ENCODE measurements around the gene CHCHD6. TPM values are rescaled to one million over a fixed set of nuclear protein-coding genes. Genes with fewer than 3 reads are reported as not detected.
"Not testable (repeated sequence)": the region's sequence is repeated elsewhere in the genome, so short reads cannot be mapped to it uniquely, and the experiment has no call there.

CHCHD6 gene
- total and polyA plus RNA-seq, 2 donors (not counting 3 experiments of a cell fraction or from before 2014, with no cell fraction given), result 8.4 to 10.1 TPM

- H3K27me3 ChIP-seq (ENCODE audit: control insufficient read depth in 2 of 2, insufficient read depth in 2 of 2, low read length in 2 of 2), result no peaks in the 10 kb centered on the region
- no TSS peak for BruUV-seq (replicated peaks)
- H3K4me3 ChIP-seq (replicated peaks in 1 of 3; ENCODE audit: insufficient read depth in 1 of 3, low read depth in 1 of 3, low read length in 3 of 3), result no peak overlapping the region
- POLR2A ChIA-PET, result no interaction called here
- no peak overlapping the region for H3K9ac ChIP-seq (replicated peaks; ENCODE audit: extremely low read depth, insufficient read depth, low read length)
- no peaks in the 10 kb centered on the region for H4K20me1 ChIP-seq (replicated peaks; ENCODE audit: control insufficient read depth, extremely low read depth, insufficient read depth, low read length)
- H3K4me2 ChIP-seq (ENCODE audit: insufficient read depth, low read length), result no peak overlapping the region
- intact Hi-C loops (cut with micrococcal nuclease), result no loop called here
- H3K9me3 ChIP-seq (replicated peaks; ENCODE audit: control insufficient read depth, insufficient read depth, low read length), result no peaks in the 10 kb centered on the region
- no peak for DNase-seq (ENCODE audit: low read depth, low spot score)
- H3K36me3 ChIP-seq (ENCODE audit: control insufficient read depth in 2 of 2, extremely low read depth in 1 of 2, insufficient read depth in 2 of 2, low read length in 2 of 2), result no peaks in the 10 kb centered on the region
- TF ChIP-seq GATA2 (IDR thresholded peaks at IDR 0.05; ENCODE audit: insufficient read depth, insufficient read length, low read depth, low read length) (no peak), MAX (IDR thresholded peaks at IDR 0.05; ENCODE audit: insufficient read depth, insufficient read length) (no peak), EZH2 (IDR thresholded peaks at IDR 0.05; ENCODE audit: borderline replicate concordance, low read depth, low read length, severe bottlenecking) (no peak), FOS (IDR thresholded peaks at IDR 0.05; ENCODE audit: borderline replicate concordance, insufficient read depth, low read length) (no peak), POLR2AphosphoS5 (IDR thresholded peaks at IDR 0.05; ENCODE audit: insufficient read depth, low read depth, low read length) (no peak), CTCF (IDR thresholded peaks at IDR 0.05; ENCODE audit: extremely low read depth in 1 of 2, insufficient read depth in 1 of 2, low read depth in 1 of 2, low read length in 2 of 2) (no peak), POLR2A (IDR thresholded peaks at IDR 0.05; ENCODE audit: low read depth, low read length) (no peak)
- no peaks in the 10 kb centered on the region for H3K4me1 ChIP-seq (ENCODE audit: control insufficient read depth, extremely low read depth, insufficient read depth, low read length)
- H2AFZ ChIP-seq (ENCODE audit: low read depth, low read length), result no peak overlapping the region
- CTCF ChIA-PET, result no interaction called here
- H3K9me1 ChIP-seq (replicated peaks; ENCODE audit: control insufficient read depth, extremely low read depth, insufficient read depth, low read length), result no peaks in the 10 kb centered on the region
- FAIRE-seq, result no peak
- dilution Hi-C loops (cut with MboI; ENCODE audit: extremely low pct_ligation_motif_present, low sequenced_read_pairs), result no loop called here
- H3K27ac ChIP-seq (ENCODE audit: insufficient read depth, low read depth, low read length), result no peak overlapping the region
- no peaks in the 10 kb centered on the region for H3K79me2 ChIP-seq (ENCODE audit: control insufficient read depth, insufficient read depth, low read length)
Observed at GRCh38 chr3:126784254-126784653, 80.2 kb downstream of the CHCHD6 start.

GRCh38 chr3:126791320-126791719 is 87.3 kb downstream of the CHCHD6 start:
- POLR2A ChIA-PET; intact Hi-C loops (cut with micrococcal nuclease); H3K9ac ChIP-seq (replicated peaks; ENCODE audit: extremely low read depth, insufficient read depth, low read length); H3K4me3 ChIP-seq (replicated peaks in 1 of 3; ENCODE audit: insufficient read depth in 1 of 3, low read depth in 1 of 3, low read length in 3 of 3); H3K27ac ChIP-seq (ENCODE audit: insufficient read depth, low read depth, low read length); DNase-seq (ENCODE audit: low read depth, low spot score); H3K4me1 ChIP-seq (ENCODE audit: control insufficient read depth, extremely low read depth, insufficient read depth, low read length); H3K9me1 ChIP-seq (replicated peaks; ENCODE audit: control insufficient read depth, extremely low read depth, insufficient read depth, low read length); H3K9me3 ChIP-seq (replicated peaks; ENCODE audit: control insufficient read depth, insufficient read depth, low read length); H3K36me3 ChIP-seq (ENCODE audit: control insufficient read depth in 2 of 2, extremely low read depth in 1 of 2, insufficient read depth in 2 of 2, low read length in 2 of 2); CTCF ChIA-PET; H3K27me3 ChIP-seq (ENCODE audit: control insufficient read depth in 2 of 2, insufficient read depth in 2 of 2, low read length in 2 of 2); FAIRE-seq; BruUV-seq (replicated peaks); H4K20me1 ChIP-seq (replicated peaks; ENCODE audit: control insufficient read depth, extremely low read depth, insufficient read depth, low read length); H3K79me2 ChIP-seq (ENCODE audit: control insufficient read depth, insufficient read depth, low read length); H3K4me2 ChIP-seq (ENCODE audit: insufficient read depth, low read length); dilution Hi-C loops (cut with MboI; ENCODE audit: extremely low pct_ligation_motif_present, low sequenced_read_pairs); H2AFZ ChIP-seq (ENCODE audit: low read depth, low read length): not testable (repeated sequence)

All from endothelial cell of umbilical vein (primary cell).